ENCODE data around the gene LITAF.

DNA sequence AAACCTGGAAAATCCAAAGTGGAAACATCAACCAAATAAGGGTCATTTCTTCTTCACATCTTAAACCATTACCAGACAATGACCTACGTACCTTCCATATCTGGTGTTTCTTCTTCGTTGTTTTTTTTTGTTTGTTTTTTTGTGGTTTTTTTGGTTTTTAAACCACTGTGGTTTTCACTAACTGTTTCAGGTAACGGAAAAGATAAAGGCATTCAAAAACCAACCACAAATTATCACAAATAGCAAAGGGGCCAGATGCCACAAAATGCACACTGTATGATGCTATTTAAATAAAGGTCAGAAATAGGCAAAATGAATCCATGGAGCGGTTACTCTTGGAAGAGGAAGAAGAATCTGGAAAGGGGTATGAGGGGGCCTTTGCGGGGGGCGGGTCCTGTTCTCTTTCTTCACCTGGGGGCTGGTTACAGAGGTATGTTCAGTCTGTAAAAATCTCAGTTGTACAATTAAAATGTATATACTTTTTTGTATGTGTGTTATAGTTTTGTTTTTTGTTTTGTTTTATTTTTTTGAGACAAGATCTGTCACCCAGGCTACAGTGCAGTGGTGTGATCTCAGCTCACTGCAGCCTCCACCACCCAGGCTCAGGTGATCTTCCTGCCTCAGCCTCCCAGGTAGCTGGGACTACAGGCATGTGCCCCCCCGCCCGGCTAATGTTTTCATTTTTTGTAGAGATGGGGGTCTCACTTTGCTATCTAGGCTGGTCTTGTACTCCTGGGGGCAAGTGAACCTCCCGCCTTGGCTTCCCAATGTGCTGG, 29.6 kb downstream of the LITAF start:
- TF ChIP-seq, protein P1, sequence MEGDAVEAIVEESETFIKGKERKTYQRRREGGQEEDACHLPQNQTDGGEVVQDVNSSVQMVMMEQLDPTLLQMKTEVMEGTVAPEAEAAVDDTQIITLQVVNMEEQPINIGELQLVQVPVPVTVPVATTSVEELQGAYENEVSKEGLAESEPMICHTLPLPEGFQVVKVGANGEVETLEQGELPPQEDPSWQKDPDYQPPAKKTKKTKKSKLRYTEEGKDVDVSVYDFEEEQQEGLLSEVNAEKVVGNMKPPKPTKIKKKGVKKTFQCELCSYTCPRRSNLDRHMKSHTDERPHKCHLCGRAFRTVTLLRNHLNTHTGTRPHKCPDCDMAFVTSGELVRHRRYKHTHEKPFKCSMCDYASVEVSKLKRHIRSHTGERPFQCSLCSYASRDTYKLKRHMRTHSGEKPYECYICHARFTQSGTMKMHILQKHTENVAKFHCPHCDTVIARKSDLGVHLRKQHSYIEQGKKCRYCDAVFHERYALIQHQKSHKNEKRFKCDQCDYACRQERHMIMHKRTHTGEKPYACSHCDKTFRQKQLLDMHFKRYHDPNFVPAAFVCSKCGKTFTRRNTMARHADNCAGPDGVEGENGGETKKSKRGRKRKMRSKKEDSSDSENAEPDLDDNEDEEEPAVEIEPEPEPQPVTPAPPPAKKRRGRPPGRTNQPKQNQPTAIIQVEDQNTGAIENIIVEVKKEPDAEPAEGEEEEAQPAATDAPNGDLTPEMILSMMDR (IDR thresholded peaks at IDR 0.05) = no peak
- no peak for TF ChIP-seq POLR2A (IDR thresholded peaks at IDR 0.05)

Measured in adrenal gland (tissue), 5 donors.